Natural killer cell (primary cell): ENCODE data around the gene GPN2. TPM values are rescaled to one million over a fixed set of nuclear protein-coding genes. Genes with fewer than 3 reads are reported as not detected.
A peak's percentile ranks its signal among the peaks of the same experiment; 100 is the strongest.

Source experiments
- ATAC-seq, 3 donors: fragments of 150-1000 bp in 2 of 3; fragments of 200-7000 bp in 1 of 3; cut with Tn5 transposase; 1 replicate in 1 of 3; 2 replicates in 2 of 3; pipeline ENCODE4 v1.10.0; 2021; ENCODE audit warnings: mild to moderate bottlenecking in 2 of 3, moderate library complexity in 2 of 3
- DNase-seq, 2 donors: peaks; one replicate each; pipeline versions ENCODE4 v3.0.0 to v3.0.0-alpha.2; 2013 to 2021; ENCODE audit warnings: mixed read lengths in 1 of 2
- H3K27ac ChIP-seq: one replicate; pipeline ENCODE4 v1.5.1; 2013; ENCODE audit warnings: mild to moderate bottlenecking, low read length
- H3K27me3 ChIP-seq: one replicate; pipeline ENCODE4 v1.6.1; 2013; ENCODE audit warnings: low read length; ENCODE audit not compliant: control insufficient read depth, insufficient read depth
- H3K36me3 ChIP-seq: one replicate; pipeline ENCODE4 v1.6.1; 2013; ENCODE audit warnings: low read length; ENCODE audit not compliant: control insufficient read depth, insufficient read depth
- H3K4me1 ChIP-seq: one replicate; pipeline ENCODE4 v1.6.1; 2013; ENCODE audit warnings: low read length; ENCODE audit not compliant: control insufficient read depth, insufficient read depth
- H3K4me3 ChIP-seq: one replicate; pipeline ENCODE4 v1.5.1; 2013; ENCODE audit warnings: low read length
- H3K9me3 ChIP-seq: one replicate; pipeline ENCODE4 v1.6.1; 2013; ENCODE audit warnings: low read length; ENCODE audit not compliant: control insufficient read depth, insufficient read depth
- H3K27ac Mint-ChIP-seq, 2 donors: one replicate each; pipeline ENCODE4 v1.8.0; 2022; ENCODE audit warnings: mild to moderate bottlenecking in 2 of 2, mixed read lengths in 2 of 2, moderate library complexity in 1 of 2
- H3K27me3 Mint-ChIP-seq, 2 donors: one replicate each; pipeline ENCODE4 v1.8.0; 2022; ENCODE audit warnings: low read depth in 2 of 2, mixed read lengths in 2 of 2
- H3K36me3 Mint-ChIP-seq: one replicate; pipeline ENCODE4 v1.8.0; 2022; ENCODE audit warnings: mixed read lengths
- H3K4me1 Mint-ChIP-seq, 2 donors: one replicate each; pipeline ENCODE4 v1.8.0; 2022; ENCODE audit warnings: mixed read lengths in 2 of 2
- H3K4me3 Mint-ChIP-seq: one replicate; pipeline ENCODE4 v1.8.0; 2022; ENCODE audit warnings: mild to moderate bottlenecking, moderate library complexity, mixed read lengths
- H3K9me3 Mint-ChIP-seq, 2 donors: one replicate each; pipeline ENCODE4 v1.8.0; 2022; ENCODE audit warnings: mixed read lengths in 2 of 2
- CTCF ChIP-seq: fragments of 200-600 bp; IDR thresholded peaks from one replicate; pipeline ENCODE4 v1.8.0; 2022; ENCODE audit warnings: antibody characterized with exemption
- WGBS: methylation state at CpG from one replicate; pipeline ENCODE4 v1.1.7; 2013; ENCODE audit warnings: missing lambda C conversion rate; ENCODE audit not compliant: insufficient coverage; 5-methylcytosine and 5-hydroxymethylcytosine counted together
- intact Hi-C: fragments of 100-400 bp; cut with micrococcal nuclease; formaldehyde crosslinking; loops from one replicate; pipeline ENCODE4 v1.14.2; 2022
- total RNA-seq, 4 donors: library from RNA; stranded (reverse); fragments of 120-200 nt in 1 of 4; gene quantifications; one replicate each; pipeline versions ENCODE4 v1.2.3 to v1.2.4, GENCODE V29; 2013 to 2022

Gene GPN2
- total RNA-seq, 3 donors from 2014 or later (not counting 1 experiment from before 2014, with no cell fraction given) = 32.4 to 42.6 (median 37.9) TPM

GRCh38 chr1:26827663-26828062, 62.4 kb downstream of the GPN2 start:
- intact Hi-C loops = no loop called here
- peak overlapping the region; percentile 93 for H3K4me3 Mint-ChIP-seq
- Histone ChIP-seq H3K27me3 (no peaks in the 10 kb centered on the region), H3K9me3 (no peaks in the 10 kb centered on the region), H3K27ac (peak overlapping the region; percentile 36), H3K4me3 (peak overlapping the region; percentile 63), H3K4me1 (peaks cover 65% of the 10 kb centered on the region), H3K36me3 (peaks cover 7% of the 10 kb centered on the region)
- H3K9me3 Mint-ChIP-seq = no peaks in the 10 kb centered on the region
- peak overlapping the region; percentile 99 to 100 for H3K27ac Mint-ChIP-seq
- TF ChIP-seq CTCF = no peak
- no peak for ATAC-seq
- 75% methylated on average over 11 of the region's 11 CpGs for WGBS
- no peaks in the 10 kb centered on the region for H3K27me3 Mint-ChIP-seq
- no peaks in the 10 kb centered on the region for H3K36me3 Mint-ChIP-seq
- no peak for DNase-seq
- peaks cover 54 to 62% of the 10 kb centered on the region in 2 donors for H3K4me1 Mint-ChIP-seq

- no peaks in the 10 kb centered on the region for H3K9me3 Mint-ChIP-seq
- 4% methylated on average over 17 of the region's 17 CpGs for WGBS
- intact Hi-C loops = no loop called here
- ATAC-seq (no peak), DNase-seq (no peak)
- H3K36me3 Mint-ChIP-seq = no peaks in the 10 kb centered on the region
- peaks cover 49 to 57% of the 10 kb centered on the region in 2 donors for H3K4me1 Mint-ChIP-seq
- Histone ChIP-seq H3K27me3 (no peaks in the 10 kb centered on the region), H3K36me3 (peaks cover 3% of the 10 kb centered on the region), H3K4me1 (peaks cover 59% of the 10 kb centered on the region), H3K9me3 (no peaks in the 10 kb centered on the region), H3K27ac (peak overlapping the region; percentile 36), H3K4me3 (peak overlapping the region; percentile 63)
- TF ChIP-seq CTCF = no peak
- no peaks in the 10 kb centered on the region for H3K27me3 Mint-ChIP-seq
- peak overlapping the region; percentile 93 for H3K4me3 Mint-ChIP-seq
- H3K27ac Mint-ChIP-seq = peak overlapping the region; percentile 99 to 100
These were observed 62.9 kb downstream of the GPN2 start for GRCh38 chr1:26827106-26827604.

GRCh38 chr1:26826261-26827105, 63.6 kb downstream of the GPN2 start, which contains the start of gene ZDHHC18:
Gene ZDHHC18, plus strand, starts transcription at chr1:26826688. Its CDS starts 117 bp downstream, at chr1:26826805.
- H3K36me3 ChIP-seq = no peaks in the 10 kb centered on the region
- no peaks in the 10 kb centered on the region for H3K9me3 ChIP-seq
- peaks cover 56% of the 10 kb centered on the region for H3K4me1 ChIP-seq
- no peaks in the 10 kb centered on the region for H3K9me3 Mint-ChIP-seq
- H3K27ac ChIP-seq = peak within 1 kb of the TSS; percentile 69
- H3K4me3 ChIP-seq = peak within 1 kb of the TSS; percentile 63
- DNase-seq = peak; percentile 83 to 87
- H3K36me3 Mint-ChIP-seq = no peaks in the 10 kb centered on the region
- ATAC-seq = peak; percentile 90 to 96 (median 94)
- peak; percentile 42 for TF ChIP-seq CTCF
- H3K4me1 Mint-ChIP-seq = peaks cover 43 to 50% of the 10 kb centered on the region in 2 donors
- H3K4me3 Mint-ChIP-seq = peak within 1 kb of the TSS; percentile 93
- under 1% methylated on average over 107 of the region's 107 CpGs for WGBS
- peak within 1 kb of the TSS; percentile 99 to 100 for H3K27ac Mint-ChIP-seq
- intact Hi-C loops = no loop called here
- no peaks in the 10 kb centered on the region for H3K27me3 Mint-ChIP-seq
- H3K27me3 ChIP-seq = no peaks in the 10 kb centered on the region

Other genes starting within 250 kb of the GPN2 start
- 100 to 1,000 TPM; 199 to 214 (median 202) TPM for gene ARID1A, start 194.3 kb downstream of the GPN2 start, total RNA-seq
- 10 to 100 TPM; 23.1 to 35.2 (median 30.3) TPM for gene PIGV, start 102.3 kb downstream of the GPN2 start, total RNA-seq
- 10 to 100 TPM; 70.0 to 74.6 (median 72.3) TPM for gene ZDHHC18, start 63.6 kb downstream of the GPN2 start, total RNA-seq
- 1 to 10 TPM in 1 of 3 donors, under 1 TPM in 1, not detected in 1; 0.66 to 1.3 TPM for gene SFN, start 27.1 kb downstream of the GPN2 start, total RNA-seq
- 10 to 100 TPM; 25.5 to 41.3 (median 34.6) TPM for gene GPATCH3, start 10.2 kb upstream of the GPN2 start, total RNA-seq
- gene NR0B2, start 23.7 kb upstream of the GPN2 start, total RNA-seq = not detected
- 10 to 100 TPM; 43.6 to 46.6 (median 43.7) TPM for gene NUDC, start 31.5 kb upstream of the GPN2 start, total RNA-seq
- under 1 TPM in 2 of 3 donors, not detected in 1; 0.20 to 0.52 TPM for gene KDF1, start 70.2 kb upstream of the GPN2 start, total RNA-seq
- gene TRNP1, start 103.4 kb upstream of the GPN2 start, total RNA-seq = 1 to 10 TPM in 1 of 3 donors, under 1 TPM in 2; 0.18 to 3.0 (median 0.95) TPM
- under 1 TPM in 1 of 3 donors, not detected in 2; 0.40 TPM for gene TENT5B, start 122.6 kb upstream of the GPN2 start, total RNA-seq